Measurements from ENCODE around the gene HSPA14.

DNA sequence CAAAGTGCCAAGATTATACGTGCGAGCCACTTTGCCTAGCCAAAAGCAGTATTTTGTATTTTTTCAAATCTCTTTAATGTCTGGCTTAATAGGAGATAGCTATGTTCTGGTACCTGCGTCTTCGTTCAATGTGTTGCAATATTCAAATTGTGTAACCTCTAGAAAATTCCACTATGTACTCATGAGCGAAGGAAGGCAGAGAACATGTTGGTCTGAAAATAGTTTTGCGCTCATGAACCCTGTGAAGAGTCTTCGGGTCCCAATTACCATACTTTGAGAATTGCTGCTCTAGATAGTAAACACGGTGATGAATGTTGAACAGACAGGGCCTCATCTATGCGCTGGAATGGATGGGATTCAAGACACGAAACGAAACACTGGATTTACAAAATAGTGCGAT is 37.8 kb downstream of the HSPA14 start:
- TF ChIP-seq, protein P1, sequence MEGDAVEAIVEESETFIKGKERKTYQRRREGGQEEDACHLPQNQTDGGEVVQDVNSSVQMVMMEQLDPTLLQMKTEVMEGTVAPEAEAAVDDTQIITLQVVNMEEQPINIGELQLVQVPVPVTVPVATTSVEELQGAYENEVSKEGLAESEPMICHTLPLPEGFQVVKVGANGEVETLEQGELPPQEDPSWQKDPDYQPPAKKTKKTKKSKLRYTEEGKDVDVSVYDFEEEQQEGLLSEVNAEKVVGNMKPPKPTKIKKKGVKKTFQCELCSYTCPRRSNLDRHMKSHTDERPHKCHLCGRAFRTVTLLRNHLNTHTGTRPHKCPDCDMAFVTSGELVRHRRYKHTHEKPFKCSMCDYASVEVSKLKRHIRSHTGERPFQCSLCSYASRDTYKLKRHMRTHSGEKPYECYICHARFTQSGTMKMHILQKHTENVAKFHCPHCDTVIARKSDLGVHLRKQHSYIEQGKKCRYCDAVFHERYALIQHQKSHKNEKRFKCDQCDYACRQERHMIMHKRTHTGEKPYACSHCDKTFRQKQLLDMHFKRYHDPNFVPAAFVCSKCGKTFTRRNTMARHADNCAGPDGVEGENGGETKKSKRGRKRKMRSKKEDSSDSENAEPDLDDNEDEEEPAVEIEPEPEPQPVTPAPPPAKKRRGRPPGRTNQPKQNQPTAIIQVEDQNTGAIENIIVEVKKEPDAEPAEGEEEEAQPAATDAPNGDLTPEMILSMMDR (conservative IDR thresholded peaks at IDR 0.05; ENCODE audit: low read depth, low read length), result no peak
- no peak for TF ChIP-seq EZH2 (IDR thresholded peaks at IDR 0.05; ENCODE audit: low read length, unreplicated experiment)
